ENCODE data around the gene INMT.
A peak's percentile ranks its signal among the peaks of the same experiment; 100 is the strongest.
"Not testable (repeated sequence)": the region's sequence is repeated elsewhere in the genome, so short reads cannot be mapped to it uniquely, and the experiment has no call there.

INMT gene

DNA sequence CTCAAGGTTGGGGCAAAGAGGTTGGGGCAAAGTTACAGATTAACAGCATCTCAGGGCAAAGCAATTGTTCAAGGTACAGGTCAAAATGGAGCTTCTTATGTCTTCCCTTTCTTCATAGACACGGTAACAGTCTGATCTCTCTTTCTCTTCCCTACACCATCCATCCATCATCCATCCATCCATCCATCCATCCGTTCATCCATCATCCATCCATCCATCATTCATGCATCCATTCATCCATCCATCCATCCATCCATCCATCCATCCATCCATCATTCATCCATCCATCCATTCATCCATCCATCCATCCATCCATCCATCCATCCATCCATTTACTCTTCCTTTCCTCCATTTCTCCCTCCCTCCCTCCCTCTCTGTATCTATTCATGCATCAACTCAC lies 32.5 kb upstream of the INMT start:
- not testable (repeated sequence) for DNase-seq; H3K4me3 Mint-ChIP-seq; H3K27ac Mint-ChIP-seq; H3K4me1 Mint-ChIP-seq; ATAC-seq (replicated peaks)
- H3K27me3 Mint-ChIP-seq, result peaks cover 0 to 22% of the 10 kb centered on the region in 2 donors
- H3K36me3 Mint-ChIP-seq, result peaks cover 0 to 12% of the 10 kb centered on the region in 2 donors
- H3K9me3 Mint-ChIP-seq, result peaks cover 16 to 21% of the 10 kb centered on the region in 2 donors

DNA sequence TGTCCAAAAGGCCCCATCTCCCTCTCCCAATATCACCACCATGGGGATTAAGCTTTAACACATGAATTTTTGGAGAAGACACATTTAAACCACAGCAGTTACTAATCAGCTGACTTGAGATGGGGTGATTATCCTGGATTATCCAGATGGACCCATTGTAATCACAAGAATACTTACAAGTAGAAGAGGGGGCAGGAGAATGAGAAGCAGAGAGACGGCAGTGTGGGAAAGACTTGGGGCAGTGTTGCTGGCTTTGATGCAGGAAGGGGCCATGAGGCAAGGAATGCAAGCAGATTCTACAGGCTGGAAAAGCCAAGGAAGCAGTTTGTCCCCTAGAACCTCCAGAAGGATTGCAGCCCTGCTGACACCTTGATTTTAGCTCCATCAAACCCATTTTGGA lies 30.7 kb upstream of the INMT start:
- DNase-seq (no peak), ATAC-seq (replicated peaks) (no peak)
- no peak overlapping the region for H3K27ac Mint-ChIP-seq
- peaks cover 16 to 21% of the 10 kb centered on the region in 2 donors for H3K9me3 Mint-ChIP-seq
- H3K27me3 Mint-ChIP-seq, result peaks cover 0 to 11% of the 10 kb centered on the region in 2 donors
- no peaks in the 10 kb centered on the region for H3K4me1 Mint-ChIP-seq
- peaks cover 0 to 12% of the 10 kb centered on the region in 2 donors for H3K36me3 Mint-ChIP-seq
- H3K4me3 Mint-ChIP-seq, result no peak overlapping the region

DNA sequence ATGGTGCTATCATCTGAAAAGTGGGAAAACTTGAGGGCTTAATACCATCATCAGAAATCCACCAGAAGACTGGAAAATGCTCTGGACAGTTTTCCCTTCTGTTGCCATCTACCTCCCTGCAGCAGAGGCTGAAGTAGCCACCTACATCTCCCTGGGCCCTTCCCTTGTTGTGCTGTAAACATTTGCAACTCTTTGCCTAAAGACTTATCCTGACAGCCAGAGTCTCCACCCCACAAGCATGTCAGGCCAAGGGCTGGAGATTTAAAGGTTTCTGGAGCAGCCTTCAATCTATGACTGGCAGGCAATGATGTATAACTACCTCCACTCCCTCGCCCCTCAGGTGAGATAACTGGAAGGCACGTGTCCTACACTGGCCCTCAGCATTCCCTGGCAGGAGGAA lies 29.7 kb upstream of the INMT start:
- no peak for ATAC-seq (replicated peaks)
- Mint-ChIP-seq H3K36me3 (peaks cover 0 to 12% of the 10 kb centered on the region in 2 donors), H3K27me3 (peaks cover 0 to 8% of the 10 kb centered on the region in 2 donors), H3K4me3 (no peak overlapping the region), H3K27ac (no peak overlapping the region), H3K4me1 (peaks cover 4 to 5% of the 10 kb centered on the region in 2 donors), H3K9me3 (peaks cover 15 to 18% of the 10 kb centered on the region in 2 donors)
- DNase-seq, result no peak

DNA sequence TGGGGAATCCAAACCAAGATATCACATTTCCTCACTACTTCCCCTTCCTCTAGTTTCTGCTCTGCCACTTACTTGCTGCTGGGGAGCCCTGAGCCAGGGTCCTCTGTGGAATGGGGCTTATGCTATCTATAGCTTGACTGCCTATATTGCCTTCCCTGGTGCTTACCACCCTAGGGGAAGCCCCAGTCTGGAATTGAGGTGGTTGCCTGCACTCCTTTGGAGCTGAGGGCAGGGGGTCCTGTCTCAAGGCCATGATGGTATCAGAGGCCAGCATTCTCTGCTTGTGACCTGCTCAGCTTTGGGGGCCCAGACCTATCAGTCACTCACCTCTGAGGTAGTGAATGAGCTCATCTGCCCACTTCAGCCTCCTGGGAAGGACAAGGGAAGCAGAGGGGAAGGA lies 29.3 kb upstream of the INMT start:
- Mint-ChIP-seq H3K27ac (no peak overlapping the region), H3K27me3 (peaks cover 0 to 7% of the 10 kb centered on the region in 2 donors), H3K4me1 (peaks cover 7 to 10% of the 10 kb centered on the region in 2 donors), H3K4me3 (no peak overlapping the region), H3K9me3 (peaks cover 12 to 15% of the 10 kb centered on the region in 2 donors), H3K36me3 (peaks cover 0 to 12% of the 10 kb centered on the region in 2 donors)
- ATAC-seq (replicated peaks), result no peak
- DNase-seq, result no peak

DNA sequence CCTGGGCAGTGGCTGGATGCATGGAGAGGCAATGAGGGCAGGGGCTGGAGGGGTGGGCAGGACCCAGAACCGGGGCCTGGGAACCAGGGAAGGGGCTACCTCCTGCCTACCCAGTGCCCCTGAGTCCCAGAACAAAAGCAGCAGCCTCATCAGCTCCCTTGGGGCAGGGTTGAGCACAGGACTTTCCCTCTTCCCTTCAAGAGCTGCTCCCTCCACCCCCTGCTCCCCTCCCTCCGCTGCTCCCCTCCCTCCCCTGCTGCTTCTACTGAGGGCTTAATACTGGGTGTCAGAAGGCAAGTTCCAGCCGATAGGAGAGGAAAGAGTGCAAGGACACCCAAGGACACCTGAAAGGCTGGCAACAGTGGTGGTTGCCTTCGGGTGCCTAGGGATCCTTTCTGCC lies 28.2 kb upstream of the INMT start:
- peaks cover 6% of the 10 kb centered on the region in 2 donors for H3K9me3 Mint-ChIP-seq
- no peak for DNase-seq
- peaks cover 0 to 7% of the 10 kb centered on the region in 2 donors for H3K27me3 Mint-ChIP-seq
- ATAC-seq (replicated peaks), result no peak
- peaks cover 7 to 12% of the 10 kb centered on the region in 2 donors for H3K4me1 Mint-ChIP-seq
- H3K27ac Mint-ChIP-seq, result no peak overlapping the region
- H3K4me3 Mint-ChIP-seq, result no peak overlapping the region
- H3K36me3 Mint-ChIP-seq, result peaks cover 0 to 6% of the 10 kb centered on the region in 2 donors

DNA sequence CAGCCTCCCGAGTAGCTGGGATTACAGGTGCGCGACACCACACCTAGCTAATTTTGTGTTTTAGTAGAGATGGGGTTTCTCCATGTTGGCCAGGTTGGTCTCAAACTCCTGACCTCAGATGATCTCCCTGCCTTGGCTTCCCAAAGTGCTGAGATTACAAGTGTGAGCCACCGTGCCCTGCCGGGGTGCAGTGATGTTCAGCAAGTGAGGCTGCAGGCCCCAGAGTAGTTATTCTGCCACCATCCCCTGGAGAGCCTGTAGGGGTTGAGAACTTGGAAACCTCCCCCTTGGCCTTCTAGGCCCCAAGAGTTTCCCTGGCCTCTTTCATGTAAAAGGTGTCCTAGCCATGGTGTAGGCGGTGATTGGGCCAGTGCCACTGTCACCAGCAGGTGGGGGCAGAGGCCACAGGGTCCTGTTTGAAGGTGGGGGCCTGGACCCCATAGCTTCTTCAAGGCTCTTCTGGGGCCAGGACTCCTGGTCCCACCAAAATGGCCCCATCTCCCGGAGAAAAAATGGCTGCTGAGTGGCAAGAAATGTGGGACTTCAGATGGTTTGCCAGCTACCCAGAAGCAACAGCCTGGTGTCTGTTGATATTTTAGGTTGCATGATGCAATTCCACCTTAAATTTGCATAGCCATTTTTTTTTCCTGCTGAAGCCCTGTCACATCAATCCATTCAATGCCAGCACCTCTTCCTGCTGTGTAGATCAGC lies 25.5 kb upstream of the INMT start:
- H3K36me3 Mint-ChIP-seq, result no peaks in the 10 kb centered on the region
- peaks cover 7 to 12% of the 10 kb centered on the region in 2 donors for H3K4me1 Mint-ChIP-seq
- H3K27me3 Mint-ChIP-seq, result peaks cover 0 to 4% of the 10 kb centered on the region in 2 donors
- no peak overlapping the region for H3K27ac Mint-ChIP-seq
- H3K9me3 Mint-ChIP-seq, result no peaks in the 10 kb centered on the region
- no peak overlapping the region for H3K4me3 Mint-ChIP-seq
- ATAC-seq (replicated peaks) (no peak), DNase-seq (no peak)

DNA sequence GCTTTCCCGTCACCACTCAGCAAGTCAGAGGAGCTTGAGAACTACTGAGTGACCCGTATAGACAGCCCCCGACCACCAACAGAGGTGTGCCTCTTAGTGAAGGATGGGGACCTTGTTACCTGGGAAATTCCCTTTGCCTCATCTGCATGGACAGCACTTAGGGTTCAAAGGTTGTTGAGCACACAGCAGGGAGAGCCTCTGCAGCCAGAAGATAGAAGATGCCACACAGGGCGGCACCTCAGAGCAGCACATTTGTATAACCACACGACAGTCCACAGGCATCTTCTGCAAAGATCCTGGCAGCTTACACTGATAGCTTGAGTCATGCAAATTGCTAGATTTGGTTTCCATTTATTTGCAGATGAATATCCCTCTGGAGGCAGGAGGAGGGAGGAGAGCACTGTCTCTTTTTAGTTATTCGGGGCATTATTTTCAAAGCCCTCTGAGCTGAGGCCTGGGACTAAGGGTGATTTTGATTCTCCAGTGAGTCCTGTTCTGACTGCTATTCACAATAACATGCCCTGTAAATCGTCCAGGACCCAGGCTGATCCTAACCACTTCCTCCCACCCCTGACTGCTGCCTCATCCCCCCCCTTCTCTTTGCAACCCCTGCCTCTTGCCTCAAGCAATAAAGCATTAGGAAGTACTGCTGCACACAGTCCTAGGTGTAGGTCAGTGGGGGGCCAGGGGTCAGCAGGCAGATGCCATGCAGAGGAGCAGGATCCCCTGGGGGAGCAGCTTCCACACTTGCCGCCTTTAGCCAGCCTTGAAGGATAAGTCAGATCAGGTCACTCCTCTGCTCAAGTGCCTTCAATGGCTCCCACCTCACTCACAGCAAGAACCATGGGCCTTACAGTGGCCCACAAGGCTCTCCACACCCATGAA lies 24.6 kb upstream of the INMT start:
- H3K27ac Mint-ChIP-seq, result no peak overlapping the region
- H3K36me3 Mint-ChIP-seq, result no peaks in the 10 kb centered on the region
- no peak overlapping the region for H3K4me3 Mint-ChIP-seq
- no peak for DNase-seq
- ATAC-seq (replicated peaks), result peak; percentile 44 to 52
- peaks cover 0 to 12% of the 10 kb centered on the region in 2 donors for H3K27me3 Mint-ChIP-seq
- H3K9me3 Mint-ChIP-seq, result no peaks in the 10 kb centered on the region
- peaks cover 7 to 12% of the 10 kb centered on the region in 2 donors for H3K4me1 Mint-ChIP-seq

DNA sequence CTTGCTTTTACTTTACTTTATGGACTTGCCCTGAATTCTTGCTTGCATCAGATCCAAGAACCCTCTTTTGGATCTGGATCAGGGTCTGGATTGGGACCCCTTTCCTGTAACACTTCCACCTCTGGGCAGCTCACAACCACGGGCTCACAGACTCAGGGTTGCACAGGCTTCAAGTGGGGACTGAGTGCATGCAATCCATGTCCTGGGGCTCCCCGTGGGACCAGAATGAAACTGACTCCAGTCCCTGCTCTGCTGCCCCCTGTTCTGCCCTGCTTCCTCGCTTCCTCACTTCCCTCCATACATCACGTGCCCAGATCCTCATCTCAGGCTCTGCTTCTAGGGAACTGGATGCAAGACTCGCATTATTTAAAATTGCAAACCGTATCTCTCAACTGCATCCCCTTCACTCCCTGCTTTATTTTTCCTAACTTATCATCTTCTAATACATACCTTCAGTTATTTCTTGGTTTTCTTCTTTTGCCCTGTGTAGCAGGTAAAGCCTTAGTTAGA lies 23.3 kb upstream of the INMT start:
- Mint-ChIP-seq H3K27ac (no peak overlapping the region), H3K9me3 (no peaks in the 10 kb centered on the region), H3K27me3 (peaks cover 1 to 23% of the 10 kb centered on the region in 2 donors), H3K4me3 (no peak overlapping the region), H3K4me1 (peaks cover 7 to 12% of the 10 kb centered on the region in 2 donors), H3K36me3 (no peaks in the 10 kb centered on the region)
- DNase-seq (no peak), ATAC-seq (replicated peaks) (no peak)

DNA sequence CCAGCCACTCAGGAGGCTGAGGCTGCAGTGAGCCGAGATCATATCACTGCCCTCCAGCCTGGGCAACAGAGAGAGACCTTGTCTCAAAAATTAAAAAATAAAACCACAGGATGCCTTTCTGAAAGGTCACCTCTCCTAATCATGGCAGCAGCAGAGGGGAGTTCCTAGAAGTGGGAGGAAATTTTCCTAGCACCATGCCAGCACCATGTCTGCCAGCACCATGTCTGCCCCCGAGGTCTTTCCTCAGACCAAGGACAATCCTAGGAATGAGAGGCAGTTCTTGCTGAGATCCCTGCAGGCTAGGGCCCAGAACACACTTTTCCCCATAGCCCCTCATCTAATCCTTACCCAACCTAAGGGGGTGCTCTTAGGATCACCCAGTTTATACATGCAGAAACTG lies 22.3 kb upstream of the INMT start:
- peaks cover 7 to 12% of the 10 kb centered on the region in 2 donors for H3K4me1 Mint-ChIP-seq
- H3K27ac Mint-ChIP-seq, result no peak overlapping the region

DNA sequence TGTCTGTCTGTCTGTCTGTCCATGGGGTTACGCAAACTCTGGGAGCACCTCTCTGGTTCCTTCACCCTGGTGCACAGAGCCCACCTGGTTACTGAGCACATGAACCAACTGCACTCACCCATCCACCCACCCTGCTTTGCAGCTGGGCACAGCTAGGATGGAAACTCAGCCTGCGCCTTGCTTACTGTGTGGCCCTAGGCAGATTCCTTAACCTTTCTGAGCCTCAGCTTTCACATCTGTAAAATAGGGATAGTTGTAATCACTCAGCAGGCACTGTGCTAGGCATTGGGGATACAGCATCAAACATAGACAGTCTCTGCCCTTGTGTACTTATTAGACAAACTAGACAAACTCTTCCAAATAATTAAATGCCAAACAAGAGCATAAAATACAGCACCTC lies 21.8 kb upstream of the INMT start:
- Mint-ChIP-seq H3K4me1 (peaks cover 7 to 12% of the 10 kb centered on the region in 2 donors), H3K27me3 (peaks cover 13 to 32% of the 10 kb centered on the region in 2 donors), H3K27ac (no peak overlapping the region), H3K4me3 (no peak overlapping the region), H3K36me3 (no peaks in the 10 kb centered on the region), H3K9me3 (no peaks in the 10 kb centered on the region)
- ATAC-seq (replicated peaks), result no peak
- no peak for DNase-seq

More for the DNA sequence above, 22.3 kb upstream of the INMT start:
- peaks cover 11 to 32% of the 10 kb centered on the region in 2 donors for H3K27me3 Mint-ChIP-seq
- DNase-seq (no peak), ATAC-seq (replicated peaks) (no peak)
- H3K4me3 Mint-ChIP-seq, result no peak overlapping the region
- no peaks in the 10 kb centered on the region for H3K36me3 Mint-ChIP-seq
- no peaks in the 10 kb centered on the region for H3K9me3 Mint-ChIP-seq

DNA sequence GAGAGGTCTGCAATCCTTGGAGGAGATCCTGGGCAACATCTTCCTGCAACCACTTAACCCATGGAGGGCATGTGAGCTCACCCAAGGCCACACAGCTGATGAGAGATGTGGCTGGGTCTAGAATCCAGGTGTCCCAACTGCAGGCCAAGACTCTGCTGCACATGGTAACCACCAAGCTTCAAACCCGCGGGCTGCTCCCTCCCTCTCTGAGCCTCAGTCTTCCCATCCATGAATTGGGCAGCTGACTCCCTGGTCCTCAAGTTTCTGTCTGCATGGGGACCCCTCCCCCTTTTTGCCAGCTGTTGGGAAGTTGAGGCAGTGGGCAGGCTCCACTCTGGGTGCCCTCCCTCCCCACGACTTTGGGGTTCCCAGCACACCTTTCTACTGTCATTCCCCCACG lies 20.9 kb upstream of the INMT start:
- Mint-ChIP-seq H3K4me3 (no peak overlapping the region), H3K4me1 (peaks cover 7 to 12% of the 10 kb centered on the region in 2 donors), H3K27ac (no peak overlapping the region), H3K27me3 (peaks cover 13 to 32% of the 10 kb centered on the region in 2 donors), H3K36me3 (no peaks in the 10 kb centered on the region), H3K9me3 (no peaks in the 10 kb centered on the region)
- ATAC-seq (replicated peaks), result no peak
- DNase-seq, result no peak

DNA sequence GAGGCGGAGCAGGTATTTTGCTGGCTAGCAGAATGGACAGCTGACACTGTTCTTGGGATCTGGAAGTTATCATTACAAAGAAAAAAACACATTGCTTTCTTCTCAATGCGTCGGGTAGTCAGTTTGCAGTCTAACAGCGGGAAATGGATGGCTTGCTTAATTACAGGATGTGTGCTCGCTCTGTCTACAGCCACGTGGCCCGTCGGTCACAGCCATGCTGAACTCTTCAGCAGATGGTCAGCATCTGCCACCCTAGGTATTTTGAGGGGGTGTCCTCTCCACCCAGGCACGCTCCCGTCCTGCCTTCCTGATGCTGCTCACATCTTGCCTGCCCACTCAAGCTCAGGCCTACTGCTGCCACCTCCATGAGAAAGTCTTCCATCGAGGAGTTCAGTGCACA lies 20.4 kb upstream of the INMT start:
- Mint-ChIP-seq H3K27ac (no peak overlapping the region), H3K36me3 (no peaks in the 10 kb centered on the region), H3K4me1 (peaks cover 7 to 12% of the 10 kb centered on the region in 2 donors), H3K27me3 (peaks cover 13 to 32% of the 10 kb centered on the region in 2 donors), H3K4me3 (no peak overlapping the region), H3K9me3 (no peaks in the 10 kb centered on the region)
- ATAC-seq (replicated peaks) (no peak), DNase-seq (no peak)

DNA sequence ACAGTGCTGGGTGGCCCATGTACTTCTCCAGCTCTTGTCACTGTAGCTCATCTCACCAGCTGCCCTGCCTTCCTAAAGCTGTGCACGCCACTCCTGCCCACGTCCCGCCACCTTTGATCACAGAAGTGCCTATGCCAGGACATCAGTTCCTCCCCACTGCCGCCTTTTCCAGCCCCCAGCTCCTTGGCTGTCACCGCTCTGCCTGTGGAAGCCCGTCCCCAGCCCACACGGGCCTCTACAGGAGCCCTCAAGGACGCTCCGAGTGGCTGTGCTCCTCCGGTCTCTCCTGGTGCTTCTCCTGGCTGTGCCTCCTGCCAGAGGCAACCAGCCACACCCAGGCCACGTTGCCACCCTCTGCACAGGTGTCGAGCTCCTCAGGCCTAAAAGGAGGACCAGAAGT lies 19.3 kb upstream of the INMT start:
- DNase-seq (no peak), ATAC-seq (replicated peaks) (no peak)
- H3K4me1 Mint-ChIP-seq, result peaks cover 0 to 3% of the 10 kb centered on the region in 2 donors
- H3K27me3 Mint-ChIP-seq, result peaks cover 13 to 32% of the 10 kb centered on the region in 2 donors
- H3K27ac Mint-ChIP-seq, result no peak overlapping the region
- H3K36me3 Mint-ChIP-seq, result no peaks in the 10 kb centered on the region
- H3K4me3 Mint-ChIP-seq, result no peak overlapping the region
- no peaks in the 10 kb centered on the region for H3K9me3 Mint-ChIP-seq

DNA sequence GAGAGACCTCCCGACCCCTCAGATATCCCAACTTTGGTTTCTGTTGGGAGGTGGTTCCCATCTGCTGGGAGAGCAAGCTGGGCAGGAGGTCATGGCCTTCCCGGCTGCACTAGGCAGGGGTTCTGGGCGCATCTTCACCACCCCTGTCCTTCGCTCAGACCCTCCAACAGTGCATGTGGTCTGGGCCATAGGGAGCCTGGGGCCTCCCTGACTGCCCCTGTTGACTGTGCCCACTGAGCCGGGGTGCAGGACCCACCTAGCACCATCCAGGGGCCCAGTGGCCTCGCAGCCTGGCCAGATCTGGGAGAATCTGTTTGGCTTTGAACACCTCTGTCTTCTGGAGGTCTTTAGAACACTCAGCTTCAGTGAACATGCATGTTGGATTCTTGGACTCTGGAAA lies 18.7 kb upstream of the INMT start:
- DNase-seq (no peak), ATAC-seq (replicated peaks) (no peak)
- H3K9me3 Mint-ChIP-seq, result no peaks in the 10 kb centered on the region
- H3K4me1 Mint-ChIP-seq, result peaks cover under 1 to 2% of the 10 kb centered on the region in 2 donors
- no peaks in the 10 kb centered on the region for H3K36me3 Mint-ChIP-seq
- H3K4me3 Mint-ChIP-seq, result no peak overlapping the region
- peaks cover 13 to 32% of the 10 kb centered on the region in 2 donors for H3K27me3 Mint-ChIP-seq
- H3K27ac Mint-ChIP-seq, result no peak overlapping the region
